GM19043 (cell line): ENCODE data around the gene APH1B.
"Not testable (repeated sequence)": the region's sequence is repeated elsewhere in the genome, so short reads cannot be mapped to it uniquely, and the experiment has no call there.

Experiments used
- ATAC-seq: cut with Tn5 transposase; IDR thresholded peaks from one replicate; pipeline ENCODE4 v1.9.1; 2021; ENCODE audit warnings: low read depth; ENCODE audit not compliant: unreplicated experiment

APH1B gene

DNA sequence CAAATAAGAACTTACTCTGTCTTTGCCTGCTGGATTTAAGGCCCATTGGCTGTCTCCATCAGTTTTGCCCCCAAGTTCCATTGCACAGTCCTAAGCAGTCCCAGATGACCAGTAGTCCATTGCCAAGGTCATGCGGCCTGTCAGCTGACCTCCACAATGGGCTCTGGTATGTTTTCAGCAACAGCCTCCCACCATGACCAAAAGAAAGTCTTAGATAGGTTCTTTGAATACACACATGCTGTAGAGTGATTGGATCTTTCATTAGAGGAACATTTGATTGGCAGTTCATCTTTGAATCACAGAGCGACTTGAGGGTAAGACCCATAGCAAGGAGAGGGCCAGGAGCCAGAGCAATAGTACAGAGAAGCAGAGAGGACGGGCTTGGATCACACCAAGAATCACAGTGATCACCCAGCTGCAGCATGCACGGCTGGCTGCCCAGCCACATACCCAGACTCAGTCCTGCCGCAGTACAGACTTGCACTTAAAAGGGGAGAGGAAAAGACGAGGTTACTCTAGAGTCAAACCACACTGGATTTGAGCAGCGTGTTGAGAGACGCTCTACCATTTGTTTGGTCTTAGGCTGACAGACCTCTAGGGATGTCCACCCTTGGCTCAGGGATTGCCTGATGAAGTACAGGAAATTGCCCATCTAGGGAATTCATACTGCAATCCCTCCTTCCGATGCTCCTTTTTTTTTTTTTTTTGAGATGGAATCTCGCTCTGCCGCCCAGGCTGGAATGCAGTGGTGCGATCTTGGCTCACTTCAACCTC is 50.4 kb downstream of the APH1B start:
- ATAC-seq, result no peak

DNA sequence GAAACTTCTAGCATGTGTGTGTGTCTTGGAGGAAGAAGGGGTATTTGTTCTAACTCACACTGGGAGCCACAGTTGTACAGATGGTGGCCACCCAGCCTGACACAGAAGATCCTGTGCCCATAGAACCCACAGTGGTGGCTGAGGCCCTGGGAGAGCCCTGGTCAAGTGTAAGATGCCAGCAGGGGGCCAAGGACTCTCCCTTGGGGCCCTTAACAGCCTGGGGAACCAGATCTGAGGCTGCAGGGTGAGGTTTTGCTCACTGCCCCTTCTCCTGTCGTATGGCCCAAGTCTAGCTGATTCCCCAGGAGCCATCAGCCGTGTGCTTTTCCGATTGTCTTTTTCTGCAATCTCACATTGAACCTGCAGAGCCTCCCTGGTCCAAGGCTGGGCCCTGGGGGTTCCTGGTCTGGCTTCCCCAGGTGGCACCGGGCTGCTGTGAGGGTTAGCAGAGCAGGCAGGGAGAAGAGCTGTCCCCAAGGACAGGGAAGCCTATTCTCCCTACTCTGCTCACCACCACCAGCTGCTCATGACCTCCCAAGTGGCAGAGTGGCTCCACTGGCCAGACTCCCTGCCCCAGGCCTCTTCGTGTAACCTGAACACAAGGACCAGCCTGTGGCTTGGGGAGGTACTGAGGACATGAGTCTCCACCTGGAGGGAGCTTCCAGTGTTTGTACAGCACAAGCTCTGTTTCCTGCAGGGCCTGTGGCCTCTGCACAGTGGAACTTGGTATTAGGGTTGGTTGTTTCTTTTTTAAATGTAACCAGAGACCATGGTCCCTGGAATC is 52.4 kb downstream of the APH1B start:
- ATAC-seq, result no peak

DNA sequence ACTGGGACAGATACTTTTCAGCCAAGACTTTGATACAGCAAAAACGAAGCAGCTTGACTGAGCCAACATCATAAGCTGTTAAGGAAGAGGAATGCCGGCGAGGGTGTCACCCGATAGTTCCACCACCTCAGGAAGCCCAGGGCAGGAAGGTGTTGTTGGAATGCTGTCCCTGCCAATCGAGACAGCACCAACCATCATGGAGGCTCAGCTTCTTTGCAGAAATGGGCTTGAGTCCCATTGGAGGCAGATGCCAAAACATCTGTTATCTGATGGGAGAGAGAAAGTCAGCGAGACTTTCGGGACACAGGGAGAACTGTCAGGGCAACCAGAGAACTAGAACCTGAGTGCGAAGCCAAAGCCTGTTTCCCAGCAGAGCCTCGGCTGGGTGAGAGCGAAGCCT is 53.5 kb downstream of the APH1B start:
- no peak for ATAC-seq

DNA sequence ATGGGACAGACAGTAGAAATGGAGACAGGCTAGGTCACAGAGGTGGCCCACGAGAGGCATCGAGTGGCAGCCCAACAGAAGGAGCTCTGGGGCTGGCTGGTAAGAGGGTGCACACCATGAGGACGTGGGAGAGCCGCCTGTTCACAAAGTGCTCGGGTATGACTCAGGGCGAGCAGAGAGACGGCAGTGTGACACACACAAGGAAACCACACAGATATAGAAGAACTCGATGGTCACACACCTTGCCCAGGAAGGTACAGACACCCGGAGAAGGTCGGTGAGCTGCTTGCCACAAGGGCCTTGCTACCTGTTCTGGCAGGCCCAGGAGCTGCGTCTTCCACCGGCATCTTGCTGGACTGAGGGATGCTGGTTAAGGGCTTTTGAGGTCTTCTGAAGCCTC is 54.1 kb downstream of the APH1B start:
- no peak for ATAC-seq

DNA sequence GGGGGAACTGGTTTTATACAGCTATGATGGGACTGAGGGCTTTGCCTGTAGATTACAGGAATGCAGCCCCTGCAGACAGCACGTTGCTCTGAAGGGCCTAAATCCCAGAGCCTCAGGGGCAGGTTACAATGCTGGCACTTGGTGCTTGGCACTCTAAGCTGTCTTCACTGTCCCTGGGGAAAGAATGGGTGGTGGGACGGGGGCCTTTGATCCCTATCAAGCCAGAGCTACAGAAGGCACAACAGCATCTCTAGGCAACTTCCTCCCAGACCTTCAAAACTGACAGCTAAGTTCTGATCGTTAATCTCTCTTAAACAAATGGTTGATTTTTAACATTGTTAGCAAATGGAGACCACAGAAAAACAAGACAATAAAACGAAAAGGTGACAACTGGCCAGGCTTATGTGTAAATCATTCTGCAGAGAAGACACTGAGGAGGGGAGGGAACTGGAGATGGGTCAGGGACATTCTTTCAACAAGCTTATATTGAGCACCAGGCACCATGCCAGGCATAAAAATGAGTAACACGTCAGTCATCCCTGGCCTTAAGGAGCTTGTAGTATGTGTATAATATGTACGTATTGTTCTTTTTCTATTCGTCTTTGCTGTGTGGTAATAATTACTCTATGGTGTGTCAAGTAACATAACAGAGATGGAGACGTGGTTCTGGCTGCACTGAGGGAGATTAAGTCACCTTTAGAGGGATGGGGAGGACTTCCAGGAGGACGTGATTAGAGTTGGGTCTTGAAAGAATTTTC is 55.1 kb downstream of the APH1B start:
- ATAC-seq, result no peak

DNA sequence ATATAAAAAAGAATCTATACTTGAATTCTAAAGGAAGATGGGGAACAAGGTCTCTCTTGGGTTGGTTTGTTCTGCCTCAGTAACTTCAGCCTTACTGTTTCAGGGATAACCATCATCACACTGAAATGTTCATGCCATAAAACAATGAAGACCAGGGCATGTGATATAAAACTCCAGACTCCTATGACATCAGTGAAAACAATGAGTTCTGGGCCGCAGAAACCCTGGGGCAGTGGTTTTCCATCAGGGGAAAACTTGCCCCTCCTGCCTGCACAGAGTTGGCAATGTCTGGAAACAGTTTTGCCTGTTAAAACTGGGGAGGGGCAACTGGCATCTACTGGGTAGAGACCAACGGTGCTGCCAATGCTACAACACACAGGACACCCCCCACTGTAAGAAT is 57.4 kb downstream of the APH1B start:
- no peak for ATAC-seq

DNA sequence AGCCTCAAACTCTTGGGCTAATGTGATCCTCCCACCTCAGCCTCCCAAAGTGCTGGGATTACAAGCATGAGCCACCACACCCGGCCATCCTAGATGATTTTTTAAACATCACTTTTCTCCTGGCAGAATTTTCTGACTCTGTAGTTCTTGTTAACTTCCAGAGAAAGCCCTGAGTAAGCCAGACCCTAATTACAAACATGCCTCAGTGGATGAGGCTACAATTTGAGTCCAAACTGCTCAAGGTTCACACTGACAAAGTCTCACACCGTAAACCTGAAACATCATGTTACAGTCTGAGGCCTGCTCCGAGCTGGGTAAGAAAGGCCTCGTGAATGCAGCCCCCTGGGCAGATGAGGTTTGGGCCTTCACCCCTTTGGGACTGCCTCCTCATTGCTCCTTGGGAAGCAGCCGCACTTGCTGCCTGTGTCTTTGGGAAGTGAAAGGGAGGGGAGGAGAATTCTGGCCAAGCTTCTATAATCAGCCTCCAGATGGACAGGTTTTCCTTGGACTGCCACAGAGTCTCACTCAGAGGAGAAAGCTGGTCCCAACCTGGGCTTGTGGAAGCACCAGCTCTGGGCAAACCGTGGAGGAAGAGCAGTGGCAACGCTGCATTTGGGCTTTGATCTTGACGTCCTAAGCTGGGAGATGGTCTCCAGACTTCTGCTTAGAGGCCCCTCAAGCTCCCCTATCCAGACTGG is 58.3 kb downstream of the APH1B start:
- no peak for ATAC-seq

DNA sequence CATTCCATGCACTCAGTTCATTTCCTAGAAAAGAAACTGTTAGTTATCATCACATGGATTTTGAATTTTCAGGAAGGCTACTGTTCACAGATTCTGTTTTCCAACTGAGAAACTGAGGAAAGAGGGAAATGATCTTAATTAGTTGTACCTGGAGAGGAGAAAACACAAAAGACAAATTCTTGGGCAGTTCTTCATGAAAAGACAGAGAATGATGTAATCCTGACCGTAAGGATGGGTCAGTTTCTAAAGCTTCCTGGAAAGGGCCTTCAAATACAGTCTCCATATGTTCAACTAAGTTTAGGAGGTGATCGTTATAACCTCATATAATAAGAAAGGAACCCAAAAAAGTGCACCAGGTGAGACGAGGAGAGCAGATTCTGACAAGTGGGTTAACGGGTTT is 59.6 kb downstream of the APH1B start:
- ATAC-seq, result no peak

DNA sequence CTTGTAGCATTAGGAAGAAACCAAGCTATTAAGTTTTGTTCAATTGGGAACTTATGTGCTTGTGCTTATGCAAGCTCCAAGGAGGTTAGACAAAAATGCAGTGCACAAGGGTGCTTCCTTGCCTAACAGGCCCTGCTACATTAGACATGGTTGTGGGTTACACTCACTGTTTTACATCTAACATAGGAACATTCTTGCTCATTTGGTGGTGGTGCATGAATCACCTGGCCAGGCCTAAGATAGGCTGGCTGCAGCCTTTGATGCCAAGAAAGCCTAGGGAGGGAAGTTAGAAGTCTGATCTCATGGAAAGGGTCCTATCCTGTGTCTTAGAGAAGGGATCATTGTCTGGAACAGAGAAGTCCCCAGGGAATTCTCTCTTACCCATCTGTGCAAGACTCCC is 60.8 kb downstream of the APH1B start:
- ATAC-seq, result no peak

DNA sequence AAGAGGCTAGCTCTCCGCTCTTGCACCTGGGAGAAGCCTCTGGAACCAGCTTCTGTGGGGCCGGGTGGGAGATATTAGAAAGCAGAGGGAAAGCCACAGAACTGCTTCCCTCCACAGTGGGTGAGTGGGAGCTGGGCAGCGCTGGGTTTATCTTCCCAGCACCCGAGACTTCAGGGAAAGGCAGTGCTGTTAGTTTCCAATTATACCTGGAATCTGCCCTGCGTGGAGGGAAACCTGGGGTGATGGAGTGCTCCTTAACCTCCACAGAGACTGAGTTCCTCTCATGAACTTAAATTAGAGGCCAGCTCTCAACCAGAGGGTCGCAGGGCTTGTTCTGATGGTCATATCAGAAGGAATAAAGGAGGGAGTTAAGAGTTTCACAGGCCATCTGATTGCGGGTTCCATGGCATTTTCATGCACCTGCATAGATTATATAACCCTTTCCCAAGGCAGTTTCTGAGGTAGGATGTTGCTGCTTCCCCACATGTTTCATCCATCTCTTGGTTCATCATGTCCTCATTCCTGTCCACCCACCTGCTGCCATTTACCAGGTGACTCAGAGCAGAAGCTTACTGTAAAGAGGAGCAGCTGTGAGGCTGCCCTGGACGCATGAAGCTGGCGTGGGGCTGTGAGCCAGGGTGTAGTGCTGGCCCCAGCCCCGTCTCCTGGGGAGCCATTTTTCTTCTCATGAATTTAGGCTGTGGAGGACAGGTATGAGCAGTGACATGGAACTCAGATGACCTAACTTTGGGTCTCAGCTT is 61.8 kb downstream of the APH1B start:
- no peak for ATAC-seq

DNA sequence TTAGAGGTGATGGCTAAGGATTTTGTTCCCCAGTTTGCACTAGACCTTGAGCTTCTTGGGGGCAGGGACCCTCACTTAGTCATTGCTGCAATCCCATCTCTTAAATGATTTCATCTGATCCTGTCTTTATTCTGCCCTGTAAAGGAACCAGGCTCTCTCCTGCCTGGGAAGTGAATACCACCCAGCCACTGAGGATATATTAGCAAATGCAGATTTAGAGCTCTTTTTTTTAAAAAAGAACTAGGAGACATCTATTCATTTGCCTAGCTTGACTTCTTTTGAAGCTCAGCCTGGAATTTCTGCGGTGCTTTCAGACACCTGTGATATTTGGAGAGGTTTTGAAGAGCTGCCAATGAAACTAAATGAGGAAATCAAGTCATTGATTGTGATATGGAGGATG is 62.4 kb downstream of the APH1B start:
- no peak for ATAC-seq

DNA sequence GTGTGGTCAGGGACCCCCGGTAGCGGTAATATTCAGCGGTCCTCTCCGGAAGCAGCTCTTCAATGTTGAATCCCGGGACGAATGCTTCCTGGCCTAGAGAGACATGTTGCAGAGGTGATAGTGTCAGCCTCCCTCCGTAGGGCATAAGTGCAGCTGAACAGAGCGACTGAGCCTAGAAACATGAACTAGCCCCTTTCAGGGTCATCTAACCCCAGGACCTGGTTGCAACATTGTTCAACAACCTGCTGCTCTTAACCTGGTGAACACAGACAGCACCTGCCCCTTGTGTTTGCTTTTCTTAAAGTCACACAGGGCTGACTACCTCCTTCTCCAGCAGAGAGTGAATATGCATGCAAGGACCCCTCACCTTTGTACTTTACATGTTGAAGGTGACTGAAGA is 62.9 kb downstream of the APH1B start:
- ATAC-seq, result no peak

DNA sequence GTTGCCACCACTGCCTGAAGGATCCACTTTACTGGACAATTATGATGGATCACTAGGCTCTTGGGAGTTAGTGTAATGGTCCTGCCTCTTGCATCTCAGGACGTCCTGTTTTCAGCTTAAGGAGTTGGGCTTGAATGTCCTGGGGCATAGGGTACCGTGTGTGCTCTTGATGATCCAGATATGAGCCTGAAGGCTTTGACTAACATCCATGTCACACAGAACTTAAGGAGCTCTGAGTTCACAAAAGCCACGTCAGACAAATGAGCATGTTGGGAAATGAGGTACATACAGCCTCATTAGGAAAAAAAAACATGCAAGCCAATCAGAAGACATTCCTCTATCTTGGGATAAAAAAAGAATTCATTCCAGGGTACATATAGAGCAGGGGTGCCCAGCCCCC is 63.5 kb downstream of the APH1B start:
- no peak for ATAC-seq

DNA sequence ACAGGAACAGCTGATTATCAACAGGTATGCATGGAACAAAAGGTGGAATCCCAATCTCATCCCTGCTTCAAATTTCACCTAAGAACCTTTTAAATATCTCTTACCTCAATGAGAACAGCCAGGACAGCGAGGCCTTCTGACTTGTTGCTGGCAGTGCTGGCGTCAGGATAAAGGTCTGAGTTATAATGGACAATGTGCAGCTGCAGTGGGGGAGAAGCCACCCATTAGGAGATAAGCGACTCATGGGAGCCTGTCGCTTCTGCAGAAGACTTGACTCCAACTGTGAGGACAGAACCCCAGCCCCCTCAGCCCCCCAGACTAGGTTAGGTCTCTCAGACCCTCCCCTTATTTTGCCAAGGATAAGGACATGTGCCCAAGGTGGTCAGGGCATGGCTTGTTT is 64.5 kb downstream of the APH1B start:
- no peak for ATAC-seq

DNA sequence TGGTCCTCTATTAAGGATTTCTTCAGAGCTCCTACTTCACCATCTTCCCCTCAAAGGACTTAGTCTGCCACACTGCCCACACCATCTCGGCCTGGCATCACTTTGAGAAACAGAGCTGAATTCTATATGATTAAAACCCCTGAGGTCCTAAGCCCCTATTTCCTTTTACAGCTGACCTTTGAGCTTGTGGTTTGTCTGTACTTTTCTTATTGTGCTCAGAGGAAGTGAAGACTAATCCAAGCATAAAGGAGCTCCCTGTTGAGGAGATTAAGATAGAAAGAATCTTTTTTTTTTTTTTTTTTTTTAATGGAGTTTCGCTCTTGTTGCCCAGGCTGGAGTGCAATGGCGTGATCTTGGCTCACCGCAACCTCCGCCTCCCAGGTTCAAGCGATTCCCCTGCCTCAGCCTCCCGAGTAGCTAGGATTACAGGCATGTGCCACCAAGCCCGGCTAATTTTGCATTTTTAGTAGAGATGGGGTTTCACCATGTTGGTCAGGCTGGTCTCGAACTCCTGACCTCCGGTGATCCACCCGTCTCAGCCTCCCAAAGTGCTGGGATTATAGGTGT is 65.7 kb downstream of the APH1B start:
- ATAC-seq, result not testable (repeated sequence)

DNA sequence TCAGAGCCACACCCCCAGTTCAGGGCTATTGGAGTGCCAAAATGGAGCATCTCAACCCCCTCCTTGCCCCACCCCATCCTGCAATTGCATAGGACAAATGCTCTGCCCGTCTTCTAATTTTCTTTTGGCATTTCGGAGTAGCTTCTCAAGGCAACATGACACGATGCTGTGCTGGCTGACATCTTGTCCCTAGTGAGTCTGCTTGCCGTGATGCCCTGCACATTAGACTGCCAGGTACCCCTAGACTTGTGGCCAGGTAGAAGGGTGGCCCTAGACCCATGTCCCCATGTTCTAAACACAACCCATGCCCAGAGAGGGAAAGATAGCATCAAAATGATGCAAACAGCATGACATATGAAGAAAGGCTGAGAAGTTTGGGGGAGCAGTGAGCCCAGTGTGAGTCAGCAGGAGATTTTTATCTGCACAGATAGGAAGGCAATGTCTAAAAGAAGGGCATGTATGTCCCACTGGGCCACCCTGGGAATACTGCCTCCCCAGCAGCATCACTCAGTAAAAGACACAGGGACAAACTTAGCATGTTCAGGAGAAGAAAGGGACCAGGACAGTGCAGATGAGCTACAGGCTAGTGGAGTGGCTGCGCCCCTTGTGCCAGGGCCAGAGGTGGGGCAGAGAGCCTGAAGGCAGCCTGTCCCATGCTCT is 67.5 kb downstream of the APH1B start:
- ATAC-seq, result no peak

DNA sequence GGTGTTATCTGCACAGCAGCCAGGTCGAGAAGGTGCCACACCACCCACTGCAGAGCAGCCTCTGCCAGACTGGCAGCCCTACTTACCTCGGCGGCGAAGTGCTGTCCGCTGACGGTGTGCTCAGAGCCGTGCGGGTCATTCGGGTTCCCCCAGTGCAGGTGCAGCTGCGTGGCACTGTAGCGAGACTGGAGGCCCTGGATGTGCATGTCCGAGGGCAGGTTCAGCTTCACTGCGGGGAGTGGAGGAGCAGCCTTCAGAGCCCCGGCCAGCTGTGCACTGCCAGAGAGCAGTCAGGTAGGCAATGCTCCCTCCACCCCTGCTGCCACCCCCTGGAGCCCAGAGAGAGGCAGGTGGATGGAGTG is 68.0 kb downstream of the APH1B start:
- no peak for ATAC-seq

DNA sequence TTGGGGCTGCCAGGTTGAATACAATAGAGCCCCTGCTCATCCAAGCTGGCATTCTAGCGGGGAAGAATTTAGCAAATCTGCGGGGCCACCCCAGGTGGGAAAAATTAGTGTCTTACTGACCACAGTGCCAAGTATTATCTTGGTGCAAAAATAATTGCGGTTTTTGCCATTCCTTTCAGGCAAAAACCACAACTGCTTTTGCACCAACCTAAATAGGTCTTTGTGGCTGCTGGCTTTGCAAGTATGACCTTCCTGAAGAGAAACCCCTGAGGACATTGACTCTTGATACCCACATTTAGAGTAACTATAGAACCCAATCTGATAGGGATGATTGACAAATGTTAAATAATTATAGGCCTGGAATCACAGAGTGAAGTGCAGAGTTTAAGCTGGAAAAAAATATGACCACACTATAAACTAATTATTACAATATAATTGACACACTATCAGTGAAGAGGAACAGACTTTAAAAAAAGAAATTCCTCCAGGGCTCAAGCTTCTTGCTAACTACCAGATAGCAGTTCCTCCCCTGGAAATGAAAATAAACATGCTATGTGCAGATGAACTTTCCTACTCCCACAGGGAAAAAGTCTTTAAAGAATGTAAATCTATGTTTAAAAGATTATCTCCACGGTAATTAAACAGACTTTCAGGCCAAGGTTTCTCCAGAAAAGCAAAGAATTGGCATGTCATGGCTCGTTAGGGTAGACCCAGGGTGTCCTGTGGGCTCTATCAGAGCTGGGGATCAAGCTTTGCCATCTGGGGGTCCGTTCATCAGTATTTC is 69.9 kb downstream of the APH1B start:
- no peak for ATAC-seq

DNA sequence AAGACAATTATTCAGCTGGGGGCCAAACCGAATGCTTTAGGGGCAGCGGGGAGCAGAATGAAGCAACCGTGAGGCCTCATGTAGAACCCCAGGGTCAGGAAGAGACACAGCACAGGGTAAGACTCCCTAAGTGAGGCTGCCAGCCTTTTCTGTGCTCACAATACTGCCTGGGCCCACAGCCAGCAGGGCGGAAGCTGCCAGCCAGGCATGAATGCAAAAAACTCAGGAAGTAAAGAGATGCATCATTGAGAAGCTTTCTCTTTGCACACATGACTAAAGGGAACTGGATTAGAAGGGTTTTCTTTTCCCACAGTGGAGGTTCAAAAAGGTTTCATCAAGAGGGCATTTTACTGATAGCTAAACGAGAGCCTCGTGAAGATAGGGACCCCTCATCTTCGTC is 71.0 kb downstream of the APH1B start:
- ATAC-seq, result no peak
